GM12891 (cell line): ENCODE measurements around the gene LIMK1.
A peak's percentile ranks its signal among the peaks of the same experiment; 100 is the strongest.

Source experiments
- DNase-seq: peaks from one replicate; pipeline ENCODE4 v3.0.0; 2011; ENCODE audit warnings: low spot score; ENCODE audit not compliant: insufficient read length
- FAIRE-seq: peaks from 2 replicates; lab custom pipeline; 2011; peaks lifted over from hg19 to GRCh38; lab: Jason Lieb, UNC
- PAX5 ChIP-seq: IDR thresholded peaks from 2 replicates; pipeline ENCODE4 v1.6.1; 2011; ENCODE audit warnings: low read length, moderate library complexity, mild to moderate bottlenecking; ENCODE audit not compliant: insufficient read depth, severe bottlenecking
- POLR2A ChIP-seq: IDR thresholded peaks from 2 replicates; pipeline ENCODE4 v1.6.1; 2011; ENCODE audit warnings: low read depth, low read length, control low read depth
- POLR2AphosphoS5 ChIP-seq: IDR thresholded peaks from 2 replicates; pipeline ENCODE4 v1.6.1; 2011; ENCODE audit warnings: low read depth, low read length, control low read depth
- POU2F2 ChIP-seq: IDR thresholded peaks from 2 replicates; pipeline ENCODE4 v1.6.1; 2011; ENCODE audit warnings: low read depth, mild to moderate bottlenecking, control low read depth, low read length, moderate library complexity
- SPI1 ChIP-seq: IDR thresholded peaks from 2 replicates; pipeline ENCODE4 v1.6.1; 2011; ENCODE audit warnings: low read depth, low read length, control low read depth
- TAF1 ChIP-seq: IDR thresholded peaks from 2 replicates; pipeline ENCODE4 v1.6.1; 2011; ENCODE audit warnings: low read depth, low read length, control low read depth

Gene LIMK1

DNA sequence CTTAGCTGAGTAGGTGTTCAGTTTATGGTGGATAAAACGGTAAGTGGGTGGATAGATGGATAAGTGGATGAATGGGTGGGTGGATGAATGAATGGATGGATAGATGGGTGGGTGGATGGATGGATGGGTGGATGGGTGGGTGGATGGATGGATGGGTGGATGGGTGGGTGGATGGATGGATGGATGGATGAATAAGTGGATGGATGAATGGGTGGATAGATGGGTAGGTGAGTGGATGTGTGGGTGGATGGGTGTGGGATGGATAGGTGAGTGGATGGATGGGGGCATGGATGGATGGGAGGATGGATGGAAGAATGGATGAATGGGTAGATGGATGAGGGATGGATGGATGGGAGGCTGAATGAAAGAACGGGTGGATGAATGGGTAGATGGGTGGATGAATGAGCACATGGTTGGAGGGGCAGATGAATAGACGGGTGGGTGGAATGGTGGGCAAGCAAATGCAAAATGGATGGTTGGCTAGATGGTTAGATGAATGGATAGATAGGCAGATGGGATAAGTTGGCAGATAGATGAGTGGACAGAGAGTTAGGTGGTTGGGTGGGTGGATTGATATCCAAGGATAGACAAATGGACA lies 29.9 kb upstream of the LIMK1 start:
- no peak for FAIRE-seq
- DNase-seq: no peak
- no peak for TF ChIP-seq TAF1
- no peak for TF ChIP-seq SPI1
- TF ChIP-seq POLR2AphosphoS5: no peak
- no peak for TF ChIP-seq POLR2A
- TF ChIP-seq PAX5: no peak
- no peak for TF ChIP-seq POU2F2

- TF ChIP-seq TAF1: no peak
- no peak for TF ChIP-seq POLR2A
- no peak for TF ChIP-seq SPI1
- FAIRE-seq: no peak
- no peak for DNase-seq
Measured at GRCh38 chr7:74056096-74056915, 27.3 kb upstream of the LIMK1 start.

- no peak for FAIRE-seq
- TF ChIP-seq POU2F2 (no peak), PAX5 (no peak), SPI1 (no peak), POLR2AphosphoS5 (no peak), POLR2A (no peak), TAF1 (no peak)
- DNase-seq: no peak
Measured at GRCh38 chr7:74057216-74057925, 26.2 kb upstream of the LIMK1 start.

GRCh38 chr7:74057987-74058386 lies 25.6 kb upstream of the LIMK1 start:
- TF ChIP-seq SPI1: no peak
- TF ChIP-seq PAX5: no peak
- TF ChIP-seq POLR2A: no peak
- no peak for TF ChIP-seq POU2F2
- no peak for TF ChIP-seq TAF1
- no peak for TF ChIP-seq POLR2AphosphoS5
- DNase-seq: no peak
- FAIRE-seq: no peak

- FAIRE-seq (no peak), DNase-seq (no peak)
- TF ChIP-seq POU2F2 (no peak), TAF1 (no peak), POLR2AphosphoS5 (no peak), SPI1 (no peak), POLR2A (no peak), PAX5 (no peak)
Measured at GRCh38 chr7:74058486-74058885, 25.1 kb upstream of the LIMK1 start.

- TF ChIP-seq SPI1: no peak
- TF ChIP-seq POLR2A: no peak
- TF ChIP-seq POU2F2: no peak
- no peak for TF ChIP-seq POLR2AphosphoS5
- no peak for TF ChIP-seq TAF1
- no peak for TF ChIP-seq PAX5
- no peak for FAIRE-seq
Measured at GRCh38 chr7:74059037-74059436, 24.6 kb upstream of the LIMK1 start.

DNA sequence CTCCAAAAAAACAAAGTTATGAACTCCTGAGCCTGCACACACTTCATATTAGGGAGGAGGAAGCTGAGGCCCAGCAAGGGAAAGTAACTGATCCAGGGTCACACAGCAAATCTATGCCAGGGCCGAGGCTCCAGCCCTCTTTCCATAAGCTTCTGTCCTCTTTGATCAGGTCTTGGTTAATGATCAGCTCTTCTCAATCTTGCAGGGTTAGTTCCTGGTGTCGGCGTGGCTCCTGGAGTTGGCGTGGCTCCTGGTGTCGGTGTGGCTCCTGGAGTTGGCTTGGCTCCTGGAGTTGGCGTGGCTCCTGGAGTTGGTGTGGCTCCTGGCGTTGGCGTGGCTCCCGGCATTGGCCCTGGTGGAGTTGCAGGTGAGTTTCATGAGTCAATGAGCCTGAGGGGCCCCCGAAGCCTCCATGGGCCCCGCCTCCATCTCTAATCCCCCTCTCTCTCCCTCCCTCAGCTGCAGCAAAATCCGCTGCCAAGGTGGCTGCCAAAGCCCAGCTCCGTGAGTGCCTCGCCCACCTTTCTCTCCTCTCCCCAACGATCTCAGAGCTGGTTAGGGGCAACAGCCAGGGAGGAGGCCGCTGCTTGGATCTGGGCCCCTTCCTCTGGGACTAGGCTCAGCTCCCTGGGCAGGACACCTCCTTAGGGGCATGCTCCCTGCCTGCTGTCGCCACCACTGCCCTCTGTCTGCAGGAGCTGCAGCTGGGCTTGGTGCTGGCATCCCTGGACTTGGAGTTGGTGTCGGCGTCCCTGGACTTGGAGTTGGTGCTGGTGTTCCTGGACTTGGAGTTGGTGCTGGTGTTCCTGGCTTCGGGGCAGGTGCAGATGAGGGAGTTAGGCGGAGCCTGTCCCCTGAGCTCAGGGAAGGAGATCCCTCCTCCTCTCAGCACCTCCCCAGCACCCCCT lies 23.7 kb upstream of the LIMK1 start:
- no peak for DNase-seq
- no peak for FAIRE-seq
- TF ChIP-seq SPI1: no peak
- TF ChIP-seq PAX5: no peak
- TF ChIP-seq TAF1: no peak
- TF ChIP-seq POLR2A: no peak
- no peak for TF ChIP-seq POU2F2
- TF ChIP-seq POLR2AphosphoS5: no peak

More at GRCh38 chr7:74059037-74059436, 24.6 kb upstream of the LIMK1 start:
- no peak for DNase-seq

DNA sequence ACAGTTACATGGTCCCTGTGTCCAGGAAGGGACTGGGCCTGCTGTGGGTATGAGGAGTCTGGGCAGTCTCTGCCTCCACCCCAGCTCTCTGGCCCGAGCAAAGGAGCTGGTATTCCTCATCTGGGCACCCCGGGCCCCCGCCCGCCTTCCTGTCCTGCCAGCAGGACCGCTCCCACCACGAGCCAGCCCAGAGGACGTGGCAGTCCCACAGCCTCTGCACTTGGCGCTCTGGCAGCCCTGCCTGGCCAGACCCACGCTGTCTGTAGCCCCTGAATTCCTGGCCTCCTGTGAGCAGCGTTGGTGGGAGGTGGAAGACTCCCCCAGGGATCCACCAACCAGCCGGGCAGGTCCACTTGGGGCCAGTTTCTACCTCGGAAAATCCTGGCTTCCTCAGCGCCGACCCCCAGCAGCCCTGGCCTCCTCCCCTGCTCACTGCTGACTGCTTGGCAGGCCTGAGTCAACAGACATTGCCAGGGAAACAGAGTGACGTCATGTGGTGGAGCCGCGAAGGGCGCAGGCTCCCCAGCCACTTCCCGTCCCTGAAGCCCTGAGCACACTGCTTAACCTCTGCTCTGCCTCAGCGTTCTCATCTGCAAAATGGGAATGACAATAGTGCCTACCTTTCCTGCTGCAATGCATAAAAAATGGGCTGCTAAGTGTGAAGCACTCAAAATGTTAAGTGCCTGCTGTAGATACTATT lies 21.6 kb upstream of the LIMK1 start:
- peak; percentile 72 for DNase-seq
- FAIRE-seq: peak; percentile 88
- TF ChIP-seq SPI1 (peak; percentile 65), POLR2AphosphoS5 (no peak)

GRCh38 chr7:74063223-74063641 lies 20.4 kb upstream of the LIMK1 start:
- FAIRE-seq (no peak), DNase-seq (no peak)
- TF ChIP-seq SPI1 (no peak), PAX5 (no peak)
